Activated T-cell treated with anti-CD3 and anti-CD28 coated beads, Interleukin-2, amount 50 U/mL, for 4 hours (primary cell): ENCODE results near the gene ALKBH7. TPM values are rescaled to one million over a fixed set of nuclear protein-coding genes. Genes with fewer than 3 reads are reported as not detected.
"Not testable (repeated sequence)": the region's sequence is repeated elsewhere in the genome, so short reads cannot be mapped to it uniquely, and the experiment has no call there.

Experiments
- ATAC-seq, 2 donors: fragments of 200-7000 bp; cut with Tn5 transposase; one replicate each; pipeline ENCODE4 v1.10.0; 2021
- DNase-seq: peaks from one replicate; pipeline ENCODE4 v3.0.0-alpha.2; 2020
- H3K27me3 Mint-ChIP-seq: one replicate; pipeline ENCODE4 v1.8.0; 2021; ENCODE audit warnings: low read depth, mixed read lengths
- H3K36me3 Mint-ChIP-seq: one replicate; pipeline ENCODE4 v1.8.0; 2022; ENCODE audit warnings: mixed read lengths; ENCODE audit not compliant: insufficient read depth
- H3K4me1 Mint-ChIP-seq: one replicate; pipeline ENCODE4 v1.8.0; 2021; ENCODE audit warnings: low read depth, mixed read lengths
- H3K4me3 Mint-ChIP-seq: one replicate; pipeline ENCODE4 v1.8.0; 2021; ENCODE audit warnings: mild to moderate bottlenecking, moderate library complexity, mixed read lengths
- H3K9me3 Mint-ChIP-seq: one replicate; pipeline ENCODE4 v1.8.0; 2021; ENCODE audit warnings: mixed read lengths
- total RNA-seq, 3 donors: library from RNA; stranded (reverse); gene quantifications; one replicate each; pipeline ENCODE4 v1.2.1, GENCODE V29; 2021

The ALKBH7 gene
- 10 to 100 TPM; 28.8 to 37.7 (median 36.3) TPM for total RNA-seq

- no peaks in the 10 kb centered on the region for H3K9me3 Mint-ChIP-seq
These were observed at the start of gene ALKBH7 for GRCh38 chr19:6372594-6373095. Gene ALKBH7, plus strand, starts transcription at chr19:6372794. Its CDS starts 27 bp downstream, at chr19:6372821.

GRCh38 chr19:6324757-6325156, 47.8 kb upstream of the ALKBH7 start:
- H3K27me3 Mint-ChIP-seq: no peaks in the 10 kb centered on the region
- peaks cover 2% of the 10 kb centered on the region for H3K36me3 Mint-ChIP-seq
- DNase-seq: no peak
- peaks cover 3% of the 10 kb centered on the region for H3K4me1 Mint-ChIP-seq
- ATAC-seq: no peak
- no peak overlapping the region for H3K4me3 Mint-ChIP-seq
- no peaks in the 10 kb centered on the region for H3K9me3 Mint-ChIP-seq

More at GRCh38 chr19:6372594-6373095, at the start of gene ALKBH7:
- DNase-seq: peak; percentile 92
- Mint-ChIP-seq H3K4me3 (peak within 1 kb of the TSS; percentile 86), H3K36me3 (peaks cover 12% of the 10 kb centered on the region), H3K27me3 (no peaks in the 10 kb centered on the region), H3K4me1 (peaks cover 10% of the 10 kb centered on the region)
- peak; percentile 83 to 84 for ATAC-seq

GRCh38 chr19:6325614-6326013, 47.0 kb upstream of the ALKBH7 start:
- Mint-ChIP-seq H3K27me3 (no peaks in the 10 kb centered on the region), H3K9me3 (no peaks in the 10 kb centered on the region), H3K4me3 (no peak overlapping the region), H3K36me3 (peaks cover 2% of the 10 kb centered on the region), H3K4me1 (peaks cover 3% of the 10 kb centered on the region)
- no peak for ATAC-seq
- DNase-seq: no peak

GRCh38 chr19:6326815-6327214, 45.8 kb upstream of the ALKBH7 start:
- DNase-seq (no peak), ATAC-seq (no peak)
- Mint-ChIP-seq H3K27me3 (no peaks in the 10 kb centered on the region), H3K4me1 (peaks cover 3% of the 10 kb centered on the region), H3K4me3 (no peak overlapping the region), H3K9me3 (no peaks in the 10 kb centered on the region), H3K36me3 (peaks cover 2% of the 10 kb centered on the region)

- no peaks in the 10 kb centered on the region for H3K27me3 Mint-ChIP-seq
- no peaks in the 10 kb centered on the region for H3K9me3 Mint-ChIP-seq
- no peak within 1 kb of the TSS for H3K4me3 Mint-ChIP-seq
- no peaks in the 10 kb centered on the region for H3K4me1 Mint-ChIP-seq
- ATAC-seq (no peak), DNase-seq (no peak)
- peaks cover 2% of the 10 kb centered on the region for H3K36me3 Mint-ChIP-seq
These were observed 39.2 kb upstream of the ALKBH7 start, which contains the start of gene ACER1 for GRCh38 chr19:6333439-6333838. Gene ACER1, minus strand, starts transcription at chr19:6333612. Its CDS starts 61 bp downstream, at chr19:6333551.

GRCh38 chr19:6334490-6335285, 37.9 kb upstream of the ALKBH7 start:
- Mint-ChIP-seq H3K36me3 (peaks cover 2% of the 10 kb centered on the region), H3K9me3 (no peaks in the 10 kb centered on the region), H3K27me3 (no peaks in the 10 kb centered on the region), H3K4me3 (no peak overlapping the region), H3K4me1 (no peaks in the 10 kb centered on the region)
- ATAC-seq (no peak), DNase-seq (no peak)

GRCh38 chr19:6340493-6341201, 31.9 kb upstream of the ALKBH7 start:
- ATAC-seq: peak in 1 of 2 donors; percentile 18
- peaks cover 5% of the 10 kb centered on the region for H3K36me3 Mint-ChIP-seq
- no peaks in the 10 kb centered on the region for H3K27me3 Mint-ChIP-seq
- DNase-seq: no peak
- H3K4me1 Mint-ChIP-seq: no peaks in the 10 kb centered on the region
- no peak overlapping the region for H3K4me3 Mint-ChIP-seq
- no peaks in the 10 kb centered on the region for H3K9me3 Mint-ChIP-seq

- no peaks in the 10 kb centered on the region for H3K9me3 Mint-ChIP-seq
- DNase-seq: no peak
- ATAC-seq: no peak
- H3K36me3 Mint-ChIP-seq: peaks cover 3% of the 10 kb centered on the region
- H3K4me3 Mint-ChIP-seq: no peak overlapping the region
- no peaks in the 10 kb centered on the region for H3K4me1 Mint-ChIP-seq
- H3K27me3 Mint-ChIP-seq: no peaks in the 10 kb centered on the region
These were observed 29.1 kb upstream of the ALKBH7 start for GRCh38 chr19:6343462-6343861.

GRCh38 chr19:6349271-6349670, 23.3 kb upstream of the ALKBH7 start:
- H3K4me3 Mint-ChIP-seq, H3K4me1 Mint-ChIP-seq, DNase-seq, H3K36me3 Mint-ChIP-seq, H3K9me3 Mint-ChIP-seq, H3K27me3 Mint-ChIP-seq, ATAC-seq: not testable (repeated sequence)

GRCh38 chr19:6350688-6351087, 21.9 kb upstream of the ALKBH7 start:
- no peak overlapping the region for H3K4me3 Mint-ChIP-seq
- DNase-seq (no peak), ATAC-seq (no peak)
- H3K27me3 Mint-ChIP-seq: no peaks in the 10 kb centered on the region
- H3K36me3 Mint-ChIP-seq: peaks cover 8% of the 10 kb centered on the region
- no peaks in the 10 kb centered on the region for H3K4me1 Mint-ChIP-seq
- no peaks in the 10 kb centered on the region for H3K9me3 Mint-ChIP-seq

- ATAC-seq (no peak), DNase-seq (no peak)
- Mint-ChIP-seq H3K4me3 (no peak overlapping the region), H3K36me3 (peaks cover 10% of the 10 kb centered on the region), H3K4me1 (no peaks in the 10 kb centered on the region), H3K9me3 (no peaks in the 10 kb centered on the region), H3K27me3 (no peaks in the 10 kb centered on the region)
These were observed 20.0 kb upstream of the ALKBH7 start for GRCh38 chr19:6352381-6353165.

GRCh38 chr19:6354098-6354674, 18.4 kb upstream of the ALKBH7 start:
- no peak for ATAC-seq
- Mint-ChIP-seq H3K27me3 (no peaks in the 10 kb centered on the region), H3K4me1 (no peaks in the 10 kb centered on the region), H3K4me3 (no peak overlapping the region), H3K9me3 (no peaks in the 10 kb centered on the region), H3K36me3 (peaks cover 10% of the 10 kb centered on the region)
- no peak for DNase-seq

GRCh38 chr19:6355321-6356040, 17.1 kb upstream of the ALKBH7 start:
- not testable (repeated sequence) for H3K27me3 Mint-ChIP-seq, H3K9me3 Mint-ChIP-seq, H3K4me3 Mint-ChIP-seq, H3K36me3 Mint-ChIP-seq, H3K4me1 Mint-ChIP-seq, DNase-seq, ATAC-seq
